IPS DF 6.9 (cell line): Measurements from ENCODE around the gene PSAPL1.

Experiments used
- DNase-seq: peaks from one replicate; pipeline ENCODE4 v3.0.0-alpha.2; 2013; ENCODE audit warnings: low read depth, low spot score
- H3K27ac ChIP-seq: one replicate; pipeline ENCODE4 v1.5.1; 2013; ENCODE audit warnings: low read length, control low read depth
- H3K27me3 ChIP-seq: 2 replicates; pipeline ENCODE4 v1.6.1; 2013; ENCODE audit warnings: mild to moderate bottlenecking, low read length; ENCODE audit not compliant: control insufficient read depth, insufficient read depth
- H3K36me3 ChIP-seq: 2 replicates; pipeline ENCODE4 v1.6.1; 2013; ENCODE audit warnings: low read length; ENCODE audit not compliant: control insufficient read depth, insufficient read depth
- H3K4me1 ChIP-seq: 2 replicates; pipeline ENCODE4 v1.6.1; 2013; ENCODE audit warnings: low read length; ENCODE audit not compliant: control insufficient read depth, insufficient read depth
- H3K4me3 ChIP-seq: 2 replicates; pipeline ENCODE4 v1.5.1; 2013; ENCODE audit warnings: mild to moderate bottlenecking, low read length
- H3K9me3 ChIP-seq: 2 replicates; pipeline ENCODE4 v1.6.1; 2013; ENCODE audit warnings: low read length, inconsistent platforms; ENCODE audit not compliant: control insufficient read depth, insufficient read depth
- WGBS: extraction: QIAGEN DNeasy Blood & Tissue Kit; methylation state at CpG from one replicate; pipeline ENCODE4 v1.1.7; 2013; ENCODE audit warnings: mixed read lengths, missing lambda C conversion rate; ENCODE audit not compliant: insufficient read length, insufficient coverage; 5-methylcytosine and 5-hydroxymethylcytosine counted together

The PSAPL1 gene

GRCh38 chr4:7396186-7396910 lies 38.4 kb downstream of the PSAPL1 start:
- Histone ChIP-seq H3K9me3 (no peaks in the 10 kb centered on the region), H3K36me3 (no peaks in the 10 kb centered on the region), H3K4me1 (no peaks in the 10 kb centered on the region), H3K4me3 (no peak overlapping the region), H3K27ac (no peak overlapping the region), H3K27me3 (no peaks in the 10 kb centered on the region)
- DNase-seq, result no peak
- WGBS, result no CpG with 5 or more reads among the region's 14 CpGs

DNA sequence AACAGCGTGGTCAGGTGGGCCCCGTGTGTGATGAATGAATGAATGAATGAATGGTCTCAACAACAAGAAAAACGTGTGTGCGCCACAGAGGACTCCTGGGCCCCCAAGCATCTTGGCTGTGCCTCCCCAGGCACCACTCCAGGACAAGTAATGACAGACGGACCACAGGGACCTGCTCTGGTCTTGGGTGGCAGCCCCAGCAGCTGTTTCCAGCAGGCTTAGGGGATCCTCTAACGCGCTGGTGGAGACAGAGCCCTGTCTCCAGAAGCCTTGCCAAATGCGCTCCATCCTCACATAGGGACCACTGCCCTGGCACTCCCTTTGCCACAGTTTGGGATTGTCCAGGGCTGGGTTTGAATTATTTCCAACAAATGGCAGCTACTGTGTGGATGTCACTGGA lies 39.1 kb downstream of the PSAPL1 start:
- Histone ChIP-seq H3K27me3 (no peaks in the 10 kb centered on the region), H3K36me3 (no peaks in the 10 kb centered on the region), H3K4me1 (no peaks in the 10 kb centered on the region), H3K27ac (no peak overlapping the region), H3K9me3 (no peaks in the 10 kb centered on the region), H3K4me3 (no peak overlapping the region)
- no CpG with 5 or more reads among the region's 8 CpGs for WGBS
- no peak for DNase-seq

DNA sequence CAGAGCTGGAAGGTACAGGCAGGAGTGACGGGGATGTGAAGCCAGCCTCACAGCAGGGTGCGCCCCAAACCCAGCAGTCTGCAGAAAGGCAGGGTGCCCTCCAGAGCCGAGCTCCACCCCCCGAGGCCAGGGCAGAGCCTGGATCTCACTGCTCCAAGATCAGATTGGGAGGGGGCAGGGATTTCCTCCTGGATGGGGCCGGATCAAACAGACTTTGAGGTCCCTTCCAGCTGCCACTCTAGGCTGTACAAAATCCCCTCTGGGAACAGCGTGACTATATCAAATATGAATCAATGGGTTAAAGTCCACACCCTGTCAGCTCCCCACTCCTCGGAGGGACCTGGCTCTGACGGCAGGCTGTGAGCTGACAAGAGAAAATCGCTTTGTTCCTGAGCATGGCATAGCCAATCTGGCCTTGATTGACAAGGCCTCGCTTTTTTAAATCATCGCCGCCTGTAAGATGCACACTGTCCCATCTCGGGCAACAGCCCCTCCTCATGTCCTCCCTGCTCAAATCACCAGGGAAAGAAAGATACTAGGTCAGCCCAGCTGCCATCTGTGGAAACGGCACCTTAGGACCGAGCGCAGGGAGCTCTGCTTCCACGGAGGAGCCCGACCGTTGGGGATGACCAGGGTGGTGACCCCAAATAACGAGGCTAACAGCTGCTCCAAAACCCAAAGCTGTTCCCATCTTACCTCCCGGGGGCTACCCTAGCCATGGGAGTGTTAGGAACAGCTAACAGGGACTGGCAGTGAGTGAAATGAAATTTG lies 39.9 kb downstream of the PSAPL1 start:
- Histone ChIP-seq H3K27ac (no peak overlapping the region), H3K4me1 (no peaks in the 10 kb centered on the region), H3K4me3 (no peak overlapping the region), H3K27me3 (no peaks in the 10 kb centered on the region), H3K36me3 (no peaks in the 10 kb centered on the region), H3K9me3 (no peaks in the 10 kb centered on the region)
- no CpG with 5 or more reads among the region's 21 CpGs for WGBS
- DNase-seq, result no peak

GRCh38 chr4:7393601-7394575 lies 40.8 kb downstream of the PSAPL1 start:
- H3K9me3 ChIP-seq, result no peaks in the 10 kb centered on the region
- no CpG with 5 or more reads among the region's 29 CpGs for WGBS
- H3K4me3 ChIP-seq, result no peak overlapping the region
- H3K27ac ChIP-seq, result no peak overlapping the region
- H3K36me3 ChIP-seq, result no peaks in the 10 kb centered on the region
- H3K4me1 ChIP-seq, result no peaks in the 10 kb centered on the region
- DNase-seq, result no peak
- no peaks in the 10 kb centered on the region for H3K27me3 ChIP-seq

DNA sequence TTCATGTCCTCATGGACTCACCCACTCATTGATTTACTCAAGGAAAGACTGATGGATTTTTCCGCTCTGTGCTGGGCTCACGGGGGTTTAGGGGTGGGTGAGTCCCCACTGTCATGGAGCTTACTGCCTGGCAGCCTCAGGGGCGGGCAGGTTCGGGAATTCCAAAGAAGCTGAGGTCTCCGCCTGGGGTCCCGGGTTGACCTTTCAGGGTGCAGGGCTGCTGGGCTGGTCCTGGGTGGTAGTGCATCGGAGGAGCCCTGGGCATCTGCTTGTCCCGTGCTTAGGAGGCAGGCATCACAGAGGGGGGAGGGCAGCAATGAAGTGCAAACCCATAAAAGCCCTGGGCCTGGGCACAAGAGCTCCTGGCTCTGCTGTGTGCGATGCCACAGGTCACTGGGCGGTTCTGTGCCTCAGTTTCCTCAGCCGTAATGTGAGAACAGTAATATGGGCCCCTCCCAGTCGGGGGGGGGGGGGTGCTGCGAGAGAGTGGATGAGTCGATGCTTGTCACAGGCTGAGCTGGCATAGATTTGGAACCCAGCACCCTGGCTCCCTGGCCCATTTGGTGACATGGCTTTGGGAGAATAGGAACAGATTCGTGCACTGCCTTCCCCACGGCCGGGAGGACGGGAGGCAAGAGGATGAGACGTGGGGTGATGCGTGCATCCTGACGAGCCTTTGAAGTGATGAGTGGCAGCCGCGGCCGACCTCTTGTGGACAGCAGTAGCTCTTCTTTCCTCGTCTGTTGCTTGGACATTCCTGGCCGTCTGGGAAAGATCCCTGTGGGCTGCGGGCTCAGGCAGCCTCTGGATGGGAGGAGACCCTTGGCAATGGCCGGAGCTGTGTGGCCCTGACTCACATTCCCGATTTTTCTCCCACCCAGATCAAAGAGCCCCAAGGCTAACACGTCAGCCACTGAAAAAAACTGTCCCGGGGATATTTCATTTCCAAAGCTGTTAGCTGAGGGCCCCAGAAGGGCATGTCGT lies 42.0 kb downstream of the PSAPL1 start:
- Histone ChIP-seq H3K4me1 (no peaks in the 10 kb centered on the region), H3K27me3 (no peaks in the 10 kb centered on the region), H3K27ac (no peak overlapping the region), H3K9me3 (no peaks in the 10 kb centered on the region), H3K4me3 (no peak overlapping the region), H3K36me3 (no peaks in the 10 kb centered on the region)
- no peak for DNase-seq
- no CpG with 5 or more reads among the region's 32 CpGs for WGBS

- H3K4me3 ChIP-seq, result no peak overlapping the region
- H3K36me3 ChIP-seq, result no peaks in the 10 kb centered on the region
- H3K9me3 ChIP-seq, result no peaks in the 10 kb centered on the region
- no peaks in the 10 kb centered on the region for H3K27me3 ChIP-seq
- H3K4me1 ChIP-seq, result no peaks in the 10 kb centered on the region
- WGBS, result no CpG with 5 or more reads among the region's 18 CpGs
- H3K27ac ChIP-seq, result no peak overlapping the region
- no peak for DNase-seq
Measured at GRCh38 chr4:7391637-7392437, 42.9 kb downstream of the PSAPL1 start.

DNA sequence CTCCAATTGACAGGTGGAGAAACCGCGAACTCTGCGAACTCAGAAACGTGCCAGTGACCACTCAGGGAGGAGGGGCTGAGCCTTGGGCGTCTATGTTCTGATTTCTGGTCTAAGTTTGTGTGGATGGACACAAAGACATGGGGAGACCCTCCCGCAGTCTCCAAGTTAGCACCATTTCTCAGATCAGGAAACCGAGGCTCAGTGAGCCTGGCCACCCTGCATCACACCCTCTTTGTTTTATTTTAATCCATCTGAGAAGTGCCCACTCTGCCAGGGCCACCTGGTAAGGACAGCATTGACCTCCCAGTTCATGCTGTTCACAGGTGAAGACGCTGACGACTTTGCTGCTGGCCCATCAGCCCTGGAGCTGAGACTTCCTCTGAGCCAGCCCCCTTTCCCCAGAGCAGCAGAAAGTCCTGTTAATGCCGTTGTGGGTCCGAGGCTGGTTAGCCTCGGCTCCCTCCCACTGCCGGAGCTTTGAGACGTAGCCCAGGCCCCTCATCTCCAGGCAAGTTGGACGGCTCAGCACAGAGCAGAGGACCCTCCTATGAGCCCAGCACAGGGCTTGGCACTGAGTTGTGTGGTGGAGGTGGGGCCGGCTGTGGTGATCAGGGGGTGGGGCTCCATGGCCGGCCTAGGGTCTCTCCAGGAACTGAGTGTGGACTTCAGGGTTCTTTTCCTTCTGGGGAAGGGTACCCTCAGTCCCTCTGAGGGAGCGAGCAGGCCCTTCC lies 43.7 kb downstream of the PSAPL1 start:
- no peaks in the 10 kb centered on the region for H3K27me3 ChIP-seq
- no CpG with 5 or more reads among the region's 18 CpGs for WGBS
- no peak for DNase-seq
- H3K9me3 ChIP-seq, result no peaks in the 10 kb centered on the region
- H3K27ac ChIP-seq, result no peak overlapping the region
- no peak overlapping the region for H3K4me3 ChIP-seq
- no peaks in the 10 kb centered on the region for H3K4me1 ChIP-seq
- no peaks in the 10 kb centered on the region for H3K36me3 ChIP-seq

DNA sequence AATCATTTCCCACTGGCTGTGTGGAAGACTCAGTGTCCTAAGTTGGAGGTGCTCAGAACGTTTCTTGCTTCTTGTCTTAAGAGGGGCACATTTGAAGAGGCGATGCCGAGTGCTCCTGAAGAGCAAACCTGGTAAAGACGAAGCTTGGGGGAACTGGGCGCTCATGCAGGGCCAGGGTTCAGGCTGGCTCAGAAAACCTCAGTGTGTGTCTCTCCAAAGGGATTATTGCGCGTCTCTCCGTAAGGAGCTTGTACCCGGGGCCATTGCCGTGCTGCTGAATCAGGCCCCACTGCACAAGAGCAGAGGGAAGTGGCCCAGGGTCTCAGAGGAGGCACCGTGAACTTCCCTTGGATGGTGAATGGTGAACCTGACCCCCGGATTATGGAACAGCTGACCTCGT lies 44.4 kb downstream of the PSAPL1 start:
- no peaks in the 10 kb centered on the region for H3K4me1 ChIP-seq
- H3K4me3 ChIP-seq, result no peak overlapping the region
- no peaks in the 10 kb centered on the region for H3K9me3 ChIP-seq
- no CpG with 5 or more reads among the region's 13 CpGs for WGBS
- H3K36me3 ChIP-seq, result no peaks in the 10 kb centered on the region
- no peaks in the 10 kb centered on the region for H3K27me3 ChIP-seq
- DNase-seq, result no peak
- H3K27ac ChIP-seq, result no peak overlapping the region

DNA sequence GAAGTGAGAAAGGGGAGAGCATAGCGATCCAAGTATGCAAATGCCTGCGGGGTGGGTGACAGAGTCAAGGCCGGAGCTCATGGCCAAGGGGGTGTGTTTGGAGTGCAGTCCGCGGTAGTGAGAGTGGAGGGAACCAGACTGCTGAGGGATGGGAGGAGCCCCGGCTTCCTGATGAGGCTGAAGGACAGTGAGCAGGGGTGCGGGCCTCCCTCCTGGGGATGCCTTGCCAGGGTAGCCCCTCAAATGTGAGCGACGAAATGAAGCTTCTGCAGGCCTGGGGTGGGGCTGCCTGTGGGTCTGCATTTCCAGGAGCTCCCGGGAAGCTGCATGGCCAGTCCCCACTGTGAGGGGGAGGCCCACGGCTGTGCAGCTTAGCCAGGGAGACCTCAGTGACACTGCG lies 45.0 kb downstream of the PSAPL1 start:
- no CpG with 5 or more reads among the region's 12 CpGs for WGBS
- no peaks in the 10 kb centered on the region for H3K4me1 ChIP-seq
- H3K27me3 ChIP-seq, result no peaks in the 10 kb centered on the region
- H3K36me3 ChIP-seq, result no peaks in the 10 kb centered on the region
- no peak overlapping the region for H3K4me3 ChIP-seq
- H3K9me3 ChIP-seq, result no peaks in the 10 kb centered on the region
- DNase-seq, result no peak
- H3K27ac ChIP-seq, result no peak overlapping the region
